Measurements from ENCODE around the gene TAP1.
A peak's percentile ranks its signal among the peaks of the same experiment; 100 is the strongest.

Gene TAP1

GRCh38 chr6:32860674-32861073 is 7.2 kb upstream of the TAP1 start:
- no peak for DNase-seq (ENCODE audit: low spot score)

- DNase-seq (ENCODE audit: low spot score), result no peak
These were observed 4.7 kb upstream of the TAP1 start for GRCh38 chr6:32858194-32858593.

GRCh38 chr6:32857156-32857891 is 3.8 kb upstream of the TAP1 start:
- DNase-seq (ENCODE audit: low spot score), result no peak

GRCh38 chr6:32855467-32856174 is 2.1 kb upstream of the TAP1 start:
- DNase-seq (ENCODE audit: low spot score), result no peak

- DNase-seq (ENCODE audit: low spot score), result peak; percentile 58
These were observed 1.1 kb upstream of the TAP1 start for GRCh38 chr6:32854376-32855178.

- peak; percentile 58 for DNase-seq (ENCODE audit: low spot score)
These were observed 512 bp downstream of the TAP1 start for GRCh38 chr6:32852844-32853540.

GRCh38 chr6:32852018-32852843 is 1.3 kb downstream of the TAP1 start:
- DNase-seq (ENCODE audit: low spot score), result no peak

- DNase-seq (ENCODE audit: low spot score), result no peak
These were observed 2.5 kb downstream of the TAP1 start for GRCh38 chr6:32851025-32851424.

- DNase-seq (ENCODE audit: low spot score), result no peak
These were observed 4.4 kb downstream of the TAP1 start for GRCh38 chr6:32849126-32849525.

GRCh38 chr6:32847795-32848194 is 5.7 kb downstream of the TAP1 start:
- DNase-seq (ENCODE audit: low spot score), result no peak

GRCh38 chr6:32847004-32847403 is 6.5 kb downstream of the TAP1 start:
- DNase-seq (ENCODE audit: low spot score), result no peak

- no peak for DNase-seq (ENCODE audit: low spot score)
These were observed 8.1 kb downstream of the TAP1 start for GRCh38 chr6:32845384-32845884.

GRCh38 chr6:32844839-32845383 is 8.6 kb downstream of the TAP1 start:
- DNase-seq (ENCODE audit: low spot score), result no peak

- peak; percentile 98 for DNase-seq (ENCODE audit: low spot score)
These were observed 9.3 kb downstream of the TAP1 start, which contains the start of gene PSMB8 for GRCh38 chr6:32843979-32844838. Gene PSMB8, minus strand, starts transcription at chr6:32844047. Its CDS starts 51 bp downstream, at chr6:32843996.

- DNase-seq (ENCODE audit: low spot score), result no peak
These were observed 10.0 kb downstream of the TAP1 start for GRCh38 chr6:32843331-32843978.

GRCh38 chr6:32842690-32843089 is 10.8 kb downstream of the TAP1 start:
- no peak for DNase-seq (ENCODE audit: low spot score)

GRCh38 chr6:32842021-32842650 is 11.4 kb downstream of the TAP1 start:
- no peak for DNase-seq (ENCODE audit: low spot score)

- no peak for DNase-seq (ENCODE audit: low spot score)
These were observed 12.8 kb downstream of the TAP1 start for GRCh38 chr6:32840604-32841246.

All from CD4-positive, alpha-beta T cell treated with Interleukin-2 at 100 ng/mL for 4 hours (primary cell).